ENCODE measurements around the gene KRTAP10-11. TPM values are rescaled to one million over a fixed set of nuclear protein-coding genes. Genes with fewer than 3 reads are reported as not detected.
"Not testable (repeated sequence)": the region's sequence is repeated elsewhere in the genome, so short reads cannot be mapped to it uniquely, and the experiment has no call there.

The KRTAP10-11 gene
- total and polyA plus RNA-seq, 10 donors = not detected

DNA sequence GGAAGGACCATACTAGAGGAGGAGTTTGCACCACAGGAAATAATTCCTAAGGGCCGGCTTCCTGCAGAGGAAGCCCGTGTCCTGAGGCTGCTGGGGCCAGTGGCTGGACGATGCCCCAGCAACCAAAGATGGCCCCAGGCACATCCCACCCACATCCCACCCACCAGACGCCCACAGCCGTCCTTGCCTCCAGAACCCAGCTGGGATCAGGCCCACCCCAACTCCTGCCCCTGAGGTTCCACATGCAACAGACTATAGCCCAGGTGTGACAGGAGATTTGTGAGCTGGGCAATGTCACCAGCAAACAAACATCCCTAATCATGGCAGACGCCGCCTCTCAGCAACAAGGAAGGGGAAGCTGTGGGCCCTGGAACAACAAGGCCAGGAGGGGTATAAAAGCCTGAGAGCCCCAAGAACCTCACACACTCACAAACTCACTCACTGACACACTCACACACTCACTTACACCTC is 19.5 kb upstream of the KRTAP10-11 start, which contains the start of gene KRTAP10-9:
Gene KRTAP10-9 (plus strand): TSS at position 421 of the 471 bp plus-strand sequence. CDS start 79 bp downstream, outside the sequence.
- 48 to 55% (median 49%) methylated on average over 5 to 7 of the region's 7 CpGs for WGBS, 5 donors
- intact Hi-C loops (cut with DNase I; ENCODE audit: low total_unique reads) = no loop called here
- TF ChIP-seq, protein P1, sequence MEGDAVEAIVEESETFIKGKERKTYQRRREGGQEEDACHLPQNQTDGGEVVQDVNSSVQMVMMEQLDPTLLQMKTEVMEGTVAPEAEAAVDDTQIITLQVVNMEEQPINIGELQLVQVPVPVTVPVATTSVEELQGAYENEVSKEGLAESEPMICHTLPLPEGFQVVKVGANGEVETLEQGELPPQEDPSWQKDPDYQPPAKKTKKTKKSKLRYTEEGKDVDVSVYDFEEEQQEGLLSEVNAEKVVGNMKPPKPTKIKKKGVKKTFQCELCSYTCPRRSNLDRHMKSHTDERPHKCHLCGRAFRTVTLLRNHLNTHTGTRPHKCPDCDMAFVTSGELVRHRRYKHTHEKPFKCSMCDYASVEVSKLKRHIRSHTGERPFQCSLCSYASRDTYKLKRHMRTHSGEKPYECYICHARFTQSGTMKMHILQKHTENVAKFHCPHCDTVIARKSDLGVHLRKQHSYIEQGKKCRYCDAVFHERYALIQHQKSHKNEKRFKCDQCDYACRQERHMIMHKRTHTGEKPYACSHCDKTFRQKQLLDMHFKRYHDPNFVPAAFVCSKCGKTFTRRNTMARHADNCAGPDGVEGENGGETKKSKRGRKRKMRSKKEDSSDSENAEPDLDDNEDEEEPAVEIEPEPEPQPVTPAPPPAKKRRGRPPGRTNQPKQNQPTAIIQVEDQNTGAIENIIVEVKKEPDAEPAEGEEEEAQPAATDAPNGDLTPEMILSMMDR (IDR thresholded peaks at IDR 0.05 in 8 of 11, conservative IDR thresholded peaks at IDR 0.05 in 3 of 11) = no peak
- TF ChIP-seq POLR2A (IDR thresholded peaks at IDR 0.05) (no peak), POLR2AphosphoS5 (IDR thresholded peaks at IDR 0.05) (no peak)

DNA sequence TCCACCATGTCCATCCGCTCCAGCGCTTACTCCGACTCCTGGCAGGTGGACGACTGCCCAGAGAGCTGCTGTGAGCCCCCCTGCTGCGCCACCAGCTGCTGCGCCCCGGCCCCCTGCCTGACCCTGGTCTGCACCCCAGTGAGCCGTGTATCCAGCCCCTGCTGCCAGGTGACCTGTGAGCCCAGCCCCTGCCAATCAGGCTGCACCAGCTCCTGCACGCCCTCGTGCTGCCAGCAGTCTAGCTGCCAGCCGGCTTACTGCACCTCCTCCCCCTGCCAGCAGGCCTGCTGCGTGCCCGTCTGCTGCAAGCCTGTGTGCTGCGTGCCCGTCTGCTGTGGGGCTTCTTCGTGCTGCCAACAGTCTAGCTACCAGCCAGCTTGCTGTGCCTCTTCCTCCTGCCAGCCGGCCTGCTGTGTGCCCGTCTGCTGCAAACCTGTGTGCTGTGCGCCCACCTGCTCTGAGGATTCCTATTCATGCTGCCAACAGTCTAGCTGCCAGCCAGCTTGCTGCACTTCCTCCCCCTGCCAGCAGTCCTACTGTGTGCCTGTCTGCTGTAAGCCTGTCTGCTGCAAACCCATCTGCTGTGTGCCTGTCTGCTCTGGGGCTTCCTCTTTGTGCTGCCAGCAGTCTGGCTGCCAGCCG is 18.9 kb upstream of the KRTAP10-11 start:
- H3K36me3 ChIP-seq; H3K4me3 ChIP-seq; H3K27ac ChIP-seq; intact Hi-C loops (cut with DNase I; ENCODE audit: low total_unique reads): not testable (repeated sequence)
- H3K9me3 ChIP-seq = peaks cover 8 to 64% (median 53%) of the 10 kb centered on the region in 8 donors
- H3K4me1 ChIP-seq = peaks cover 0 to 17% (median 4%) of the 10 kb centered on the region in 6 donors
- peaks cover 0 to 31% (median 0%) of the 10 kb centered on the region in 7 donors for H3K27me3 ChIP-seq (replicated peaks in 1 of 7)
- DNase-seq = peak; percentile 46
- WGBS, 5 donors = 80 to 88% (median 83%) methylated on average over 13 to 20 of the region's 20 CpGs

More for the DNA sequence above, 19.5 kb upstream of the KRTAP10-11 start, which contains the start of gene KRTAP10-9:
- Histone ChIP-seq H3K4me3 (no peak within 1 kb of the TSS), H3K36me3 (no peaks in the 10 kb centered on the region), H3K9me3 (peaks cover 5 to 64% (median 52%) of the 10 kb centered on the region in 8 donors), H3K27ac (no peak within 1 kb of the TSS), H3K4me1 (peaks cover 0 to 17% (median 4%) of the 10 kb centered on the region in 6 donors), H3K27me3 (replicated peaks in 1 of 7) (peaks cover 0 to 31% (median 0%) of the 10 kb centered on the region in 7 donors)
- peak; percentile 35 for DNase-seq

DNA sequence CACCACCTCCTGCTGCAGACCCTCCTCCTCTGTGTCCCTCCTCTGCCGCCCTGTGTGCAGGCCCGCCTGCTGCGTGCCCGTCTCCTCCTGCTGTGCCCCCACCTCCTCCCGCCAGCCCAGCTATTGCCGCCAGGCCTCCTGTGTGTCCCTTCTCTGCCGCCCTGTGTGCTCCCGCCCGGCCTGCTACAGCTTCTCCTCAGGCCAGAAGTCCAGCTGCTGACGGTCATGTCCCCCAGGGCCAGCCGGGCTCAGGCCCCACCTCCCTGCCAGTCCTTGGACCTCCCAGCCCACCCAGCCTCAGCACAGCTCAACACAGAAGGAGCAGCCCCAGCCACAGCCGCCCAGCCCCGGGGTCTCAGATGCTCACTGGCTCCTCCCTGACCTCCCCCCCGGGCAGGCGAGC is 18.4 kb upstream of the KRTAP10-11 start:
- H3K27me3 ChIP-seq (replicated peaks in 1 of 7) = peaks cover 0 to 31% (median 0%) of the 10 kb centered on the region in 7 donors
- 64 to 78% (median 67%) methylated on average over 10 to 15 of the region's 15 CpGs for WGBS, 5 donors
- H3K27ac ChIP-seq; intact Hi-C loops (cut with DNase I; ENCODE audit: low total_unique reads); H3K4me3 ChIP-seq; DNase-seq; H3K36me3 ChIP-seq: not testable (repeated sequence)
- H3K9me3 ChIP-seq = peaks cover 10 to 64% (median 53%) of the 10 kb centered on the region in 8 donors
- H3K4me1 ChIP-seq = peaks cover 0 to 17% (median 4%) of the 10 kb centered on the region in 6 donors

DNA sequence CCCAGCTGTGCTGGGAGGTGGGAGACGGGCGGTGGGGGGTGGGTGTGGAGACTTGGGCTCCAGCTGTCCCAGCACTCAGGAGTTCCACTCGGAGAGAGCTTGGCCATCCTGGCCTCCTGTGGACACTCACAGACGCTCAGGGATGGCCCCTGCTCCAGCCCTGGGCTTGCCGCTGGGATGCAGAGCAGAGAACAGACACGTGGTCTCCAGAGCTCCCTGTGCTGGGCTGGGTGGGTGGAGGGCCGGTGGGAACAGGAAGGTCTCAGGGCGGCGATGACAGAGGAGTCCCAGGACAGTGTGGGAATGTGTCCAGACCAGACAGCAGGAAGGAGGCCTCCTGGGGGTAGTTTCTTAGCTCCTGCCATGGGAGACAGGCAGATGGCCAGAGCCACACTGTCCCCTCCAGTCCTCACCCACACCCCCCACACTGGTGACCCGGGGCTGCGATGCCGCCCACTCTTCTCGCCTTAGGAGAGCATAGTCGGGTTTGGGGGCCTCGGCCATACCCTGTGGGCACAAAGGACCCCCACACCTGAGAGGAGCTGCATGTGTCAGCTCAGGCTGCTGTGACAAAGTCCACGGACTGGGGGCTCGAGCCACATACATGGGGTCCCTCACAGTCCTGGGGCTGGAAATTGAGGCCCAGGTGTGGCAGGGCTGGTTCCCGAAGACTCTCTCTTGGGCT is 17.4 kb upstream of the KRTAP10-11 start:
- WGBS, 5 donors = 76 to 89% (median 85%) methylated on average over 14 to 18 of the region's 18 CpGs
- DNase-seq = no peak

More for the DNA sequence above, 17.4 kb upstream of the KRTAP10-11 start:
- Histone ChIP-seq H3K27me3 (replicated peaks in 1 of 7) (peaks cover 0 to 31% (median 0%) of the 10 kb centered on the region in 7 donors), H3K9me3 (peaks cover 6 to 64% (median 49%) of the 10 kb centered on the region in 8 donors), H3K4me3 (no peak overlapping the region), H3K4me1 (peaks cover 0 to 17% (median 4%) of the 10 kb centered on the region in 6 donors), H3K27ac (no peak overlapping the region), H3K36me3 (no peaks in the 10 kb centered on the region)
- TF ChIP-seq, protein P1 (IDR thresholded peaks at IDR 0.05 in 8 of 11, conservative IDR thresholded peaks at IDR 0.05 in 3 of 11) = no peak
- TF ChIP-seq POLR2AphosphoS5 (IDR thresholded peaks at IDR 0.05) (no peak), POLR2A (IDR thresholded peaks at IDR 0.05) (no peak)
- intact Hi-C loops (cut with DNase I; ENCODE audit: low total_unique reads) = no loop called here

Data from spleen (tissue), 11 donors.